ENCODE data around the gene CHST11. TPM values are rescaled to one million over a fixed set of nuclear protein-coding genes. Genes with fewer than 3 reads are reported as not detected.

Gene CHST11
- total and polyA plus RNA-seq, 10 donors, result 5.2 to 65.1 (median 48.4) TPM

GRCh38 chr12:104670439-104671408 is 214.0 kb downstream of the CHST11 start:
- Histone ChIP-seq H3K4me1 (peaks cover 39 to 82% (median 55%) of the 10 kb centered on the region in 6 donors), H3K36me3 (peaks cover 0 to 7% (median 0%) of the 10 kb centered on the region in 6 donors), H3K4me3 (peak overlapping the region in 1 of 8 donors; percentile 54), H3K27me3 (replicated peaks in 1 of 7) (no peaks in the 10 kb centered on the region), H3K27ac (peak overlapping the region in 7 of 8 donors; percentile 51 to 88 (median 77)), H3K9me3 (no peaks in the 10 kb centered on the region)
- DNase-seq, result no peak
- 54 to 69% (median 57%) methylated on average over 6 of the region's 6 CpGs for WGBS, 5 donors
- TF ChIP-seq POLR2AphosphoS5 (IDR thresholded peaks at IDR 0.05) (peak in 1 of 3 donors; percentile 10), POLR2A (IDR thresholded peaks at IDR 0.05) (no peak), CTCF (IDR thresholded peaks at IDR 0.05 in 8 of 11, conservative IDR thresholded peaks at IDR 0.05 in 3 of 11) (no peak)
- intact Hi-C loops (cut with DNase I; ENCODE audit: low total_unique reads), result no loop called here

- Histone ChIP-seq H3K4me3 (peak overlapping the region in 1 of 8 donors; percentile 54), H3K27me3 (replicated peaks in 1 of 7) (no peaks in the 10 kb centered on the region), H3K36me3 (peaks cover 0 to 7% (median 0%) of the 10 kb centered on the region in 6 donors), H3K9me3 (no peaks in the 10 kb centered on the region), H3K4me1 (peaks cover 39 to 86% (median 56%) of the 10 kb centered on the region in 6 donors), H3K27ac (peak overlapping the region in 7 of 8 donors; percentile 58 to 88 (median 77))
- 20 to 43% (median 33%) methylated on average over 12 of the region's 12 CpGs for WGBS, 5 donors
- peak; percentile 87 for DNase-seq
- intact Hi-C loops (cut with DNase I; ENCODE audit: low total_unique reads), result no loop called here
- TF ChIP-seq POLR2AphosphoS5 (IDR thresholded peaks at IDR 0.05) (peak in 2 of 3 donors; percentile 40 to 87), POLR2A (IDR thresholded peaks at IDR 0.05) (no peak), CTCF (IDR thresholded peaks at IDR 0.05 in 8 of 11, conservative IDR thresholded peaks at IDR 0.05 in 3 of 11) (no peak)
These were observed 214.8 kb downstream of the CHST11 start for GRCh38 chr12:104671409-104672095.

- Histone ChIP-seq H3K27ac (peak overlapping the region in 7 of 8 donors; percentile 58 to 88 (median 77)), H3K9me3 (no peaks in the 10 kb centered on the region), H3K4me1 (peaks cover 39 to 86% (median 56%) of the 10 kb centered on the region in 6 donors), H3K4me3 (peak overlapping the region in 1 of 8 donors; percentile 54), H3K36me3 (peaks cover 0 to 4% (median 0%) of the 10 kb centered on the region in 6 donors), H3K27me3 (replicated peaks in 1 of 7) (no peaks in the 10 kb centered on the region)
- intact Hi-C loops (cut with DNase I; ENCODE audit: low total_unique reads), result no loop called here
- TF ChIP-seq POLR2A (IDR thresholded peaks at IDR 0.05), result no peak
- TF ChIP-seq POLR2AphosphoS5 (IDR thresholded peaks at IDR 0.05), result no peak
- 60 to 83% (median 65%) methylated on average over 8 of the region's 8 CpGs for WGBS, 5 donors
- DNase-seq, result no peak
These were observed 215.3 kb downstream of the CHST11 start for GRCh38 chr12:104672096-104672445.

GRCh38 chr12:104672501-104673265 is 215.9 kb downstream of the CHST11 start:
- peak overlapping the region in 1 of 8 donors; percentile 54 for H3K4me3 ChIP-seq
- no peaks in the 10 kb centered on the region for H3K9me3 ChIP-seq
- H3K27ac ChIP-seq, result peak overlapping the region in 7 of 8 donors; percentile 58 to 88 (median 77)
- no peak for DNase-seq
- H3K36me3 ChIP-seq, result no peaks in the 10 kb centered on the region
- intact Hi-C loops (cut with DNase I; ENCODE audit: low total_unique reads), result no loop called here
- H3K4me1 ChIP-seq, result peaks cover 39 to 86% (median 59%) of the 10 kb centered on the region in 6 donors
- 72 to 84% (median 78%) methylated on average over 10 of the region's 10 CpGs for WGBS, 5 donors
- H3K27me3 ChIP-seq (replicated peaks in 1 of 7), result no peaks in the 10 kb centered on the region
- TF ChIP-seq CTCF (IDR thresholded peaks at IDR 0.05 in 8 of 11, conservative IDR thresholded peaks at IDR 0.05 in 3 of 11) (no peak), POLR2A (IDR thresholded peaks at IDR 0.05) (no peak), POLR2AphosphoS5 (IDR thresholded peaks at IDR 0.05) (no peak)

Data from spleen (tissue), 11 donors.